GM04503 (cell line): ENCODE data around the gene ENDOU.

Source experiments
- DNase-seq: peaks from one replicate; pipeline ENCODE4 v3.0.0-alpha.2; 2012; ENCODE audit warnings: low read depth

ENDOU gene

GRCh38 chr12:47757364-47757839 lies 32.1 kb upstream of the ENDOU start:
- no peak for DNase-seq

- DNase-seq = no peak
Observed at GRCh38 chr12:47755655-47756562, 30.6 kb upstream of the ENDOU start.

- DNase-seq = no peak
Observed at GRCh38 chr12:47754881-47755280, 29.6 kb upstream of the ENDOU start.

- no peak for DNase-seq
Observed at GRCh38 chr12:47754126-47754525, 28.8 kb upstream of the ENDOU start.

GRCh38 chr12:47753021-47754001 lies 28.0 kb upstream of the ENDOU start:
- DNase-seq = no peak

GRCh38 chr12:47752552-47752951 lies 27.3 kb upstream of the ENDOU start:
- DNase-seq = no peak

- no peak for DNase-seq
Observed at GRCh38 chr12:47752121-47752520, 26.8 kb upstream of the ENDOU start.

GRCh38 chr12:47751561-47751960 lies 26.3 kb upstream of the ENDOU start:
- DNase-seq = no peak

GRCh38 chr12:47750916-47751470 lies 25.7 kb upstream of the ENDOU start:
- DNase-seq = no peak

GRCh38 chr12:47750229-47750798 lies 25.0 kb upstream of the ENDOU start:
- no peak for DNase-seq

GRCh38 chr12:47748899-47749298 lies 23.6 kb upstream of the ENDOU start:
- DNase-seq = no peak

GRCh38 chr12:47748507-47748828 lies 23.2 kb upstream of the ENDOU start:
- DNase-seq = no peak

GRCh38 chr12:47747596-47748506 lies 22.6 kb upstream of the ENDOU start:
- DNase-seq = no peak

- no peak for DNase-seq
Observed at GRCh38 chr12:47747126-47747525, 21.8 kb upstream of the ENDOU start.

GRCh38 chr12:47746523-47746922 lies 21.2 kb upstream of the ENDOU start:
- DNase-seq = no peak

GRCh38 chr12:47746073-47746472 lies 20.8 kb upstream of the ENDOU start:
- DNase-seq = no peak

- no peak for DNase-seq
Observed at GRCh38 chr12:47745485-47746041, 20.3 kb upstream of the ENDOU start.

- no peak for DNase-seq
Observed at GRCh38 chr12:47744778-47745436, 19.6 kb upstream of the ENDOU start.

- no peak for DNase-seq
Observed at GRCh38 chr12:47744005-47744651, 18.8 kb upstream of the ENDOU start.
